Measurements from ENCODE around the gene RNF123. TPM values are rescaled to one million over a fixed set of nuclear protein-coding genes. Genes with fewer than 3 reads are reported as not detected.

The RNF123 gene
- total and polyA plus RNA-seq, 2 donors (not counting 3 experiments of a cell fraction or from before 2014, with no cell fraction given), result 43.4 to 59.3 TPM

DNA sequence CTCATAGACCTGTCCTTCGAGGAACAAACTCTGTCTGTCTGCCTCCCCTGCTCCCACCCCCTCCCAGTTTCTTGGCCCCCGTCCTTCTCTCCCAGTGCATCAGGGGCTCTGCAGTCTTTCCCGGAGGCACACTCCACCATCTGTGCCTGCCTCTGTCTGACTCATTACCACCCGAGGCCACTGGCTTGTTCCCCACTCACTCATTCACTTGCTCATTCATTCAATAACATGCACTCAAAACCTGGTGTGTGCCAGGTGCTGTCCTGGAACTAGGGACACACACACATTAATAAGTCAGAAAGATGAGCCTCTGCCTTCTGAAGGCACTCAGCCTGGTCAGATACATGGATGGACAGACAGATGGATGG lies 17.7 kb downstream of the RNF123 start:
- ChIA-PET CTCF (interaction anchor here (2.1 kb wide), 1 partner anchor 12 kb away, joined by 6 read pairs; the partner anchor contains the start of gene AMIGO3), POLR2A (interaction anchor here (0.6 kb wide), 1 partner anchor 228 kb away, joined by 7 read pairs; no protein-coding TSS in a partner anchor)
- Histone ChIP-seq H3K36me3 (ENCODE audit: control insufficient read depth in 2 of 2, extremely low read depth in 1 of 2, insufficient read depth in 2 of 2, low read length in 2 of 2) (peaks cover 0 to 15% of the 10 kb centered on the region in 2 experiments), H4K20me1 (replicated peaks; ENCODE audit: control insufficient read depth, extremely low read depth, insufficient read depth, low read length) (no peaks in the 10 kb centered on the region), H3K79me2 (ENCODE audit: control insufficient read depth, insufficient read depth, low read length) (no peaks in the 10 kb centered on the region), H3K4me1 (ENCODE audit: control insufficient read depth, extremely low read depth, insufficient read depth, low read length) (peaks cover 5% of the 10 kb centered on the region), H3K9ac (replicated peaks; ENCODE audit: extremely low read depth, insufficient read depth, low read length) (no peak overlapping the region), H3K9me3 (replicated peaks; ENCODE audit: control insufficient read depth, insufficient read depth, low read length) (no peaks in the 10 kb centered on the region), H2AFZ (ENCODE audit: low read depth, low read length) (no peak overlapping the region), H3K9me1 (replicated peaks; ENCODE audit: control insufficient read depth, extremely low read depth, insufficient read depth, low read length) (no peaks in the 10 kb centered on the region), H3K27ac (ENCODE audit: insufficient read depth, low read depth, low read length) (no peak overlapping the region), H3K27me3 (ENCODE audit: control insufficient read depth in 2 of 2, insufficient read depth in 2 of 2, low read length in 2 of 2) (no peaks in the 10 kb centered on the region), H3K4me2 (ENCODE audit: insufficient read depth, low read length) (no peak overlapping the region), H3K4me3 (replicated peaks in 1 of 3; ENCODE audit: insufficient read depth in 1 of 3, low read depth in 1 of 3, low read length in 3 of 3) (no peak overlapping the region)
- dilution Hi-C loops (cut with MboI; ENCODE audit: extremely low pct_ligation_motif_present, low sequenced_read_pairs), result no loop called here
- TF ChIP-seq POLR2A (IDR thresholded peaks at IDR 0.05; ENCODE audit: low read depth, low read length), result no peak
- no peak for TF ChIP-seq POLR2AphosphoS5 (IDR thresholded peaks at IDR 0.05; ENCODE audit: insufficient read depth, low read depth, low read length)
- TF ChIP-seq, protein P1, sequence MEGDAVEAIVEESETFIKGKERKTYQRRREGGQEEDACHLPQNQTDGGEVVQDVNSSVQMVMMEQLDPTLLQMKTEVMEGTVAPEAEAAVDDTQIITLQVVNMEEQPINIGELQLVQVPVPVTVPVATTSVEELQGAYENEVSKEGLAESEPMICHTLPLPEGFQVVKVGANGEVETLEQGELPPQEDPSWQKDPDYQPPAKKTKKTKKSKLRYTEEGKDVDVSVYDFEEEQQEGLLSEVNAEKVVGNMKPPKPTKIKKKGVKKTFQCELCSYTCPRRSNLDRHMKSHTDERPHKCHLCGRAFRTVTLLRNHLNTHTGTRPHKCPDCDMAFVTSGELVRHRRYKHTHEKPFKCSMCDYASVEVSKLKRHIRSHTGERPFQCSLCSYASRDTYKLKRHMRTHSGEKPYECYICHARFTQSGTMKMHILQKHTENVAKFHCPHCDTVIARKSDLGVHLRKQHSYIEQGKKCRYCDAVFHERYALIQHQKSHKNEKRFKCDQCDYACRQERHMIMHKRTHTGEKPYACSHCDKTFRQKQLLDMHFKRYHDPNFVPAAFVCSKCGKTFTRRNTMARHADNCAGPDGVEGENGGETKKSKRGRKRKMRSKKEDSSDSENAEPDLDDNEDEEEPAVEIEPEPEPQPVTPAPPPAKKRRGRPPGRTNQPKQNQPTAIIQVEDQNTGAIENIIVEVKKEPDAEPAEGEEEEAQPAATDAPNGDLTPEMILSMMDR (IDR thresholded peaks at IDR 0.05; ENCODE audit: extremely low read depth in 1 of 2, insufficient read depth in 1 of 2, low read depth in 1 of 2, low read length in 2 of 2), result no peak
- TF ChIP-seq EZH2 (IDR thresholded peaks at IDR 0.05; ENCODE audit: borderline replicate concordance, low read depth, low read length, severe bottlenecking), result no peak
- FAIRE-seq, result no peak
- intact Hi-C loops (cut with micrococcal nuclease), result no loop called here
- no peak for DNase-seq (ENCODE audit: low read depth, low spot score)
- BruUV-seq (replicated peaks), result no TSS peak

DNA sequence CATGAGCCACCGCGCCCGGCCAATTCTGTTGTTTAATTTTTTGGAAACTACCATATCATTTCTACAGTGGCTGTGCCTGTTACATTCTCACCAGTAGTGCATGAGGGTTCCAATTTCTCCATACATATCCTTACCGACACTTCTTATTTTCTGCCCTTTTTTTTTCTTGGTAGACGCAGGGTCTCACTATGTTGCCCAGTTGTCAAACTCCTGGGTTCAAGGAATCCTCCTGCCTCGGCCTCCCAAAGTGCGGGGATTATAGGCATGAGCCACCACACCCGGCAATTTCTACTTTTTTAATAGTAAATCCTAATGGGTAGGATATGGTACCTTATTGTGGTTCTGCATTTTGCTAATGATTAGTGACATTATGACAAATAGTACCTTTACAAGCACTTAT lies 20.5 kb downstream of the RNF123 start:
- H3K27ac ChIP-seq (ENCODE audit: insufficient read depth, low read depth, low read length), result no peak overlapping the region
- H2AFZ ChIP-seq (ENCODE audit: low read depth, low read length), result no peak overlapping the region
- H3K9me3 ChIP-seq (replicated peaks; ENCODE audit: control insufficient read depth, insufficient read depth, low read length), result no peaks in the 10 kb centered on the region
- no peaks in the 10 kb centered on the region for H3K4me1 ChIP-seq (ENCODE audit: control insufficient read depth, extremely low read depth, insufficient read depth, low read length)
- no peak overlapping the region for H3K4me2 ChIP-seq (ENCODE audit: insufficient read depth, low read length)
- H3K9me1 ChIP-seq (replicated peaks; ENCODE audit: control insufficient read depth, extremely low read depth, insufficient read depth, low read length), result no peaks in the 10 kb centered on the region
- dilution Hi-C loops (cut with MboI; ENCODE audit: extremely low pct_ligation_motif_present, low sequenced_read_pairs) (no loop called here), intact Hi-C loops (cut with micrococcal nuclease) (no loop called here)
- peaks cover 0 to 5% of the 10 kb centered on the region in 2 experiments for H3K36me3 ChIP-seq (ENCODE audit: control insufficient read depth in 2 of 2, extremely low read depth in 1 of 2, insufficient read depth in 2 of 2, low read length in 2 of 2)
- no peak overlapping the region for H3K9ac ChIP-seq (replicated peaks; ENCODE audit: extremely low read depth, insufficient read depth, low read length)
- DNase-seq (ENCODE audit: low read depth, low spot score) (no peak), FAIRE-seq (no peak)
- no TSS peak for BruUV-seq (replicated peaks)
- H3K79me2 ChIP-seq (ENCODE audit: control insufficient read depth, insufficient read depth, low read length), result no peaks in the 10 kb centered on the region
- no peak for TF ChIP-seq POLR2AphosphoS5 (IDR thresholded peaks at IDR 0.05; ENCODE audit: insufficient read depth, low read depth, low read length)
- TF ChIP-seq, protein P2, sequence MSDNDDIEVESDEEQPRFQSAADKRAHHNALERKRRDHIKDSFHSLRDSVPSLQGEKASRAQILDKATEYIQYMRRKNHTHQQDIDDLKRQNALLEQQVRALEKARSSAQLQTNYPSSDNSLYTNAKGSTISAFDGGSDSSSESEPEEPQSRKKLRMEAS (IDR thresholded peaks at IDR 0.05; ENCODE audit: insufficient read depth, insufficient read length), result no peak
- TF ChIP-seq GATA2 (IDR thresholded peaks at IDR 0.05; ENCODE audit: insufficient read depth, insufficient read length, low read depth, low read length), result no peak
- TF ChIP-seq POLR2A (IDR thresholded peaks at IDR 0.05; ENCODE audit: low read depth, low read length), result no peak
- no peak for TF ChIP-seq EZH2 (IDR thresholded peaks at IDR 0.05; ENCODE audit: borderline replicate concordance, low read depth, low read length, severe bottlenecking)
- TF ChIP-seq JUN (IDR thresholded peaks at IDR 0.05; ENCODE audit: borderline replicate concordance, insufficient read depth, insufficient read length, low read depth), result no peak
- no peak for TF ChIP-seq FOS (IDR thresholded peaks at IDR 0.05; ENCODE audit: borderline replicate concordance, insufficient read depth, low read length)
- no peak for TF ChIP-seq MYC (IDR thresholded peaks at IDR 0.05; ENCODE audit: low read depth, low read length)
- TF ChIP-seq, protein P1 (IDR thresholded peaks at IDR 0.05; ENCODE audit: extremely low read depth in 1 of 2, insufficient read depth in 1 of 2, low read depth in 1 of 2, low read length in 2 of 2), result no peak
- ChIA-PET CTCF (no interaction called here), POLR2A (no interaction called here)
- no peak overlapping the region for H3K4me3 ChIP-seq (replicated peaks in 1 of 3; ENCODE audit: insufficient read depth in 1 of 3, low read depth in 1 of 3, low read length in 3 of 3)
- H4K20me1 ChIP-seq (replicated peaks; ENCODE audit: control insufficient read depth, extremely low read depth, insufficient read depth, low read length), result no peaks in the 10 kb centered on the region
- H3K27me3 ChIP-seq (ENCODE audit: control insufficient read depth in 2 of 2, insufficient read depth in 2 of 2, low read length in 2 of 2), result no peaks in the 10 kb centered on the region
